A673 (cell line): ENCODE results near the gene PSTPIP1. TPM values are rescaled to one million over a fixed set of nuclear protein-coding genes. Genes with fewer than 3 reads are reported as not detected.

Source experiments
- BruUV-seq: library from RNA; stranded (reverse); fragments of 400-500 nt; replicated peaks from 2 replicates; lab custom pipeline; 2021; lab: Mats Ljungman, UMichigan
- CTCF ChIA-PET: fragments of 300-600 bp; sonication (Branson Sonifier 250); formaldehyde crosslinking; loops from one replicate; lab custom pipeline; 2022; ENCODE audit warnings: antibody characterized with exemption; lab: Charles Lee
- POLR2A ChIA-PET: fragments of 300-600 bp; sonication (Branson Sonifier 250); formaldehyde crosslinking; loops from one replicate; lab custom pipeline; 2022; ENCODE audit warnings: antibody characterized with exemption; ENCODE audit not compliant: low non-redundant PET; lab: Charles Lee
- DNase-seq: peaks from one replicate; pipeline ENCODE4 v3.0.0-alpha.2; 2015; ENCODE audit warnings: low spot score
- H3K27ac ChIP-seq: fragments of 200-600 bp; sonication (generic); 2 replicates; pipeline ENCODE4 v1.5.1; 2016; ENCODE audit warnings: mixed run types, low read depth, mild to moderate bottlenecking, mixed read lengths, antibody characterized with exemption, low read length; ENCODE audit not compliant: poor library complexity, severe bottlenecking
- H3K27me3 ChIP-seq: fragments of 200-600 bp; sonication (generic); replicated peaks from 2 replicates; pipeline ENCODE4 v1.6.1; 2017; ENCODE audit warnings: mixed run types, low read depth, mild to moderate bottlenecking, mixed read lengths, antibody characterized with exemption, low read length; ENCODE audit not compliant: insufficient read depth, poor library complexity
- H3K36me3 ChIP-seq: fragments of 200-600 bp; sonication (generic); 2 replicates; pipeline ENCODE4 v1.6.1; 2016; ENCODE audit warnings: mixed run types, mild to moderate bottlenecking, mixed read lengths, antibody characterized with exemption, low read length; ENCODE audit not compliant: insufficient read depth, poor library complexity, severe bottlenecking
- H3K4me1 ChIP-seq: fragments of 200-600 bp; sonication (generic); 2 replicates; pipeline ENCODE4 v1.6.1; 2017; ENCODE audit warnings: mixed run types, mild to moderate bottlenecking, mixed read lengths, antibody characterized with exemption, low read length; ENCODE audit not compliant: insufficient read depth, poor library complexity, severe bottlenecking
- H3K4me3 ChIP-seq: fragments of 200-600 bp; sonication (generic); 2 replicates; pipeline ENCODE4 v1.5.1; 2016; ENCODE audit warnings: low read depth, mixed run types, mild to moderate bottlenecking, mixed read lengths, low read length; ENCODE audit not compliant: poor library complexity, severe bottlenecking
- H3K9me3 ChIP-seq: fragments of 200-600 bp; sonication (generic); 2 replicates; pipeline ENCODE4 v1.6.1; 2016; ENCODE audit warnings: mixed run types, low read depth, mild to moderate bottlenecking, mixed read lengths, antibody characterized with exemption, low read length; ENCODE audit not compliant: poor library complexity, severe bottlenecking
- EZH2 ChIP-seq: fragments of 200-600 bp; sonication (generic); IDR thresholded peaks from 2 replicates; pipeline ENCODE4 v1.6.1; 2017; ENCODE audit warnings: borderline replicate concordance, low read depth, mild to moderate bottlenecking, mixed read lengths, antibody characterized with exemption, low read length; ENCODE audit not compliant: poor library complexity, severe bottlenecking
- intact Hi-C: fragments of 100-400 bp; cut with micrococcal nuclease; formaldehyde crosslinking; loops from one replicate; pipeline ENCODE4 v1.10.0; 2022; ENCODE audit not compliant: unreplicated experiment
- total RNA-seq: library from RNA; stranded (reverse); gene quantifications from 2 replicates; pipeline ENCODE4 v1.2.3, GENCODE V29; 2021
- TF ChIP-seq, protein P1 (sequence below): fragments of 300-800, 200-600 bp; sonication (generic); conservative IDR thresholded peaks from 2 replicates; pipeline ENCODE4 v1.5.1; 2017; ENCODE audit warnings: low read depth, mild to moderate bottlenecking, antibody characterized with exemption, low read length, moderate library complexity, mixed read lengths

PSTPIP1 gene
- total RNA-seq, 1 experiment from 2014 or later: not detected

DNA sequence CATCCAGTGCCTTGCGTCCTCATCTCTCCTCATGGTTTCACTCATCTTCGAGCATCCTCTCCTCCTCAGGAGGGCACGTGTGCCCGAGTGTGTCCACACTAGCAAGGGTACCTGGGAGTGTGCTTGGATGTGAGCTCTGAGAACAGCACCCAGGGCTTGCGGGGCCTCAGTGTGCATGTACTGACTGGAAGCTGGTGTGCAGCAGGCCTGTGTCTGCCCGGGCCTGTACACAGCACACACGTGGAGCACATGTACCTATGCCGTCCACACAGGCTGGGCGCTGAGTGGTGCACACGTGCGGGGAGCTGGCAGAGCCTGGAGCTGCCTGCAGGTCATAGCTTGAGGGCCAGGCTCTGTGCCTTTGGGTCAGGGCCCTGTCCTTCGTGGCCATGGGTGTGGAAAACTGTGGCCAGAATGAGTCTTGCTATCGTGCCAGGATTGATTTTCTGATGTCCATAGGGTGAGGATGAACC, 41.1 kb downstream of the PSTPIP1 start:
- Histone ChIP-seq H3K36me3 (peaks cover 2% of the 10 kb centered on the region), H3K9me3 (no peaks in the 10 kb centered on the region), H3K27me3 (no peaks in the 10 kb centered on the region), H3K4me1 (no peaks in the 10 kb centered on the region), H3K4me3 (no peak overlapping the region), H3K27ac (no peak overlapping the region)
- no peak for TF ChIP-seq EZH2
- TF ChIP-seq, protein P1, sequence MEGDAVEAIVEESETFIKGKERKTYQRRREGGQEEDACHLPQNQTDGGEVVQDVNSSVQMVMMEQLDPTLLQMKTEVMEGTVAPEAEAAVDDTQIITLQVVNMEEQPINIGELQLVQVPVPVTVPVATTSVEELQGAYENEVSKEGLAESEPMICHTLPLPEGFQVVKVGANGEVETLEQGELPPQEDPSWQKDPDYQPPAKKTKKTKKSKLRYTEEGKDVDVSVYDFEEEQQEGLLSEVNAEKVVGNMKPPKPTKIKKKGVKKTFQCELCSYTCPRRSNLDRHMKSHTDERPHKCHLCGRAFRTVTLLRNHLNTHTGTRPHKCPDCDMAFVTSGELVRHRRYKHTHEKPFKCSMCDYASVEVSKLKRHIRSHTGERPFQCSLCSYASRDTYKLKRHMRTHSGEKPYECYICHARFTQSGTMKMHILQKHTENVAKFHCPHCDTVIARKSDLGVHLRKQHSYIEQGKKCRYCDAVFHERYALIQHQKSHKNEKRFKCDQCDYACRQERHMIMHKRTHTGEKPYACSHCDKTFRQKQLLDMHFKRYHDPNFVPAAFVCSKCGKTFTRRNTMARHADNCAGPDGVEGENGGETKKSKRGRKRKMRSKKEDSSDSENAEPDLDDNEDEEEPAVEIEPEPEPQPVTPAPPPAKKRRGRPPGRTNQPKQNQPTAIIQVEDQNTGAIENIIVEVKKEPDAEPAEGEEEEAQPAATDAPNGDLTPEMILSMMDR: no peak
- intact Hi-C loops: no loop called here
- no TSS peak for BruUV-seq
- no peak for DNase-seq
- ChIA-PET CTCF (interaction anchor here (2.7 kb wide), 1 partner anchor 508 kb away, joined by 10 read pairs; no protein-coding TSS in a partner anchor), POLR2A (no interaction called here)

DNA sequence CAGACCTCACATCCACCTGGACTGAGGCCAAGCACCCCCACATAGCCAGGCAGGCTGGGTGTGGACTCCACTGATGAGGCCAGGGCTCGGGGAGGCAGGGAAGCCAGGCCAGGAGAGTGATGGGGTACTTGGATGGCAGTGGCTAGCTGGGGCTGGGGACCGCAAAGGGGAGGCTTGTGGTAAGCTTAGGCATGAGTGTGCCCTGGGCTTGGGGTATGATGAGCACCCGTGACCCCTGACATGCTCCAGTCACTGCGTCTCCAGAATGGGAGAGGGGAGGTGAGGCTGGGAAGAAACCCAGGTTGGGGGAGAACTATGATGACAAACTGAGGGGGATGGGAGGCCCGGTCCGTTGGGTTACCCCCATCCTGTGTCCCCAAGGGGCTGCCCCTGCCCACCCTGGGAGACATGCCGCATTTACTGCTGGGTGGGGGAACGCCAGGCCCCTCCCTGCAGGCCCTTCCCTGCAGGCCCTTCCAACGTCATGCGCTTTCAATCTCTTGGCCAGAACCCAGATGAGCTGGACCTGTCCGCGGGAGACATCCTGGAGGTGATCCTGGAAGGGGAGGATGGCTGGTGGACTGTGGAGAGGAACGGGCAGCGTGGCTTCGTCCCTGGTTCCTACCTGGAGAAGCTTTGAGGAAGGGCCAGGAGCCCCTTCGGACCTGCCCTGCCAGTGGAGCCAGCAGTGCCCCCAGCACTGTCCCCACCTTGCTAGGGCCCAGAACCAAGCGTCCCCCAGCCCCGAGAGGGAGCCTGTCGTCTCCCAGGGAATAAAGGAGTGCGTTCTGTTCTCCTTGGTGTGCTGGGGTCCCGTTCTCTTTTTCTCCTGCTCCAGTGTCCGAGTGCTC, 41.8 kb downstream of the PSTPIP1 start:
- Histone ChIP-seq H3K36me3 (peaks cover 2% of the 10 kb centered on the region), H3K4me1 (no peaks in the 10 kb centered on the region), H3K27ac (no peak overlapping the region), H3K9me3 (no peaks in the 10 kb centered on the region), H3K4me3 (no peak overlapping the region), H3K27me3 (no peaks in the 10 kb centered on the region)
- DNase-seq: no peak
- ChIA-PET CTCF (no interaction called here), POLR2A (no interaction called here)
- intact Hi-C loops: no loop called here
- no TSS peak for BruUV-seq
- TF ChIP-seq EZH2: no peak
- TF ChIP-seq, protein P1: no peak

DNA sequence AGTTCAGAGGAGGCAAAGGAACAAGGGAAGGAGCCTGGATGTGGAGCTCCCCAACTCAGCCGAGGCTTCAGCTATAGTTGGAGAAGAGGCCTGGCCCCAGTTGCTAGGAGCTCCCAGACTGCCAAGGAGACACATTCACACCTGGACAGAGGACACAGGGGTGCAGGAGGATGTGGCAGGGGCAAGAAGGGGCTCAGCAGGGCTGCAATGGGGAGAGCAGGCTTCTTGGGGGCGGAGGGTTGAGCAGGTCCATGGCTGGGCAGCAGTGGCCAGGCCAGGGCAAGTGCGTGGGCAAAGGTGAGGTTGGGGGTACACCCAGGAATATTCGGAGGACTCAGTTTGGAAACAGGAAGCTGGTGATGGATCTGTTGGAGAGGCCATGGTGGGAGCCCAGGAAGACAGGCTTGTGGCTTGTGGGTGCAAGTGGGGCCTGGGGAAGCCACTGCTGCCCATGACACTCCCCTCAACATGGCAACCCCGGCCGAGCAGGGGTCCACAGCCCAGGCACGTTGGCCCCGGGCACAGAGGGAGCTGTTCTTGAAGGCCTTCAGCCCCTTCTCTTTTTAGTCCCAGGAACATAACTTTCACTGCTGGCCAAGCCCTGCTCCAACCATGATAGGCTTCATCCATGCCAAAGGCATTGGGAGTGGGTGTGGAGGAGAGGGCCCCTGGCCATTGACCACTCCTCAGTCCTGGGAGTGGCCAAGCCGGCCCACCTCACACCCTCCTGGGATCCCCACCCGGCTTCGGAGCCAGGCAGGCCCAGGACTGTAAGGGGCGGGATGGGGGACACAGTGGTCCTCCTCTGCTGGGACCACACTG, 42.7 kb downstream of the PSTPIP1 start:
- no peaks in the 10 kb centered on the region for H3K9me3 ChIP-seq
- POLR2A ChIA-PET: no interaction called here
- no TSS peak for BruUV-seq
- intact Hi-C loops: no loop called here
- H3K4me1 ChIP-seq: no peaks in the 10 kb centered on the region
- H3K27me3 ChIP-seq: no peaks in the 10 kb centered on the region
- H3K27ac ChIP-seq: no peak overlapping the region
- CTCF ChIA-PET: no interaction called here
- peaks cover 5% of the 10 kb centered on the region for H3K36me3 ChIP-seq
- TF ChIP-seq EZH2: no peak
- TF ChIP-seq, protein P1: no peak
- no peak for DNase-seq
- no peak overlapping the region for H3K4me3 ChIP-seq
